Epithelial cell of esophagus (primary cell): ENCODE measurements around the gene TYW1B.
"Not testable (repeated sequence)": the region's sequence is repeated elsewhere in the genome, so short reads cannot be mapped to it uniquely, and the experiment has no call there.

ENCODE experiments used
- DNase-seq: peaks from one replicate; pipeline ENCODE4 v3.0.0; 2010; ENCODE audit warnings: low read depth
- H3K4me3 ChIP-seq: 2 replicates; pipeline ENCODE4 v1.5.1; 2011; ENCODE audit warnings: mild to moderate bottlenecking, low read length, control low read depth
- TF ChIP-seq, protein P1 (sequence below): IDR thresholded peaks from 2 replicates; pipeline ENCODE4 v1.5.1; 2011; ENCODE audit warnings: low read depth, mild to moderate bottlenecking, low read length, control low read depth, inconsistent platforms; ENCODE audit not compliant: insufficient read depth; ENCODE audit errors: missing control alignments

TYW1B gene

DNA sequence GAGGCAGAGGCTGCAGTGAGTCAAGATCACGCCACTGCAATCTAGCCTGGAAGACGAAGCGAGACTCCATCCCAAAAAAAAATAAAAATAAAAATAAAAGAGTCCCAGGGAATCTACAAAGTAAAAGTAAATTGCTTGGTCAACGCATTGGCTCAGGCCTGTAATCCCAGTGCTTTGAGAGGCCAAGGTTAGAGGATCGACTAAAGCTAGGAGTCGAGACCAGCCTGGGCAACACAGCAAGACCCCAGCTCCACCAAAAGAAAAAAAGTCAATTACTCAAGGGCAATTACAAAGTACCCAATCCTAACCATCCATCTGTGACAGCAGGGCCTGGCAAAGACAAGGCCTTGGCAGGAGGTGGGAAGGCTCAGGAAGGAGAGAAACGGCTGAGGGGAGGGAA, 288.3 kb downstream of the TYW1B start:
- H3K4me3 ChIP-seq, result no peak overlapping the region
- TF ChIP-seq, protein P1, sequence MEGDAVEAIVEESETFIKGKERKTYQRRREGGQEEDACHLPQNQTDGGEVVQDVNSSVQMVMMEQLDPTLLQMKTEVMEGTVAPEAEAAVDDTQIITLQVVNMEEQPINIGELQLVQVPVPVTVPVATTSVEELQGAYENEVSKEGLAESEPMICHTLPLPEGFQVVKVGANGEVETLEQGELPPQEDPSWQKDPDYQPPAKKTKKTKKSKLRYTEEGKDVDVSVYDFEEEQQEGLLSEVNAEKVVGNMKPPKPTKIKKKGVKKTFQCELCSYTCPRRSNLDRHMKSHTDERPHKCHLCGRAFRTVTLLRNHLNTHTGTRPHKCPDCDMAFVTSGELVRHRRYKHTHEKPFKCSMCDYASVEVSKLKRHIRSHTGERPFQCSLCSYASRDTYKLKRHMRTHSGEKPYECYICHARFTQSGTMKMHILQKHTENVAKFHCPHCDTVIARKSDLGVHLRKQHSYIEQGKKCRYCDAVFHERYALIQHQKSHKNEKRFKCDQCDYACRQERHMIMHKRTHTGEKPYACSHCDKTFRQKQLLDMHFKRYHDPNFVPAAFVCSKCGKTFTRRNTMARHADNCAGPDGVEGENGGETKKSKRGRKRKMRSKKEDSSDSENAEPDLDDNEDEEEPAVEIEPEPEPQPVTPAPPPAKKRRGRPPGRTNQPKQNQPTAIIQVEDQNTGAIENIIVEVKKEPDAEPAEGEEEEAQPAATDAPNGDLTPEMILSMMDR, result no peak
- no peak for DNase-seq

DNA sequence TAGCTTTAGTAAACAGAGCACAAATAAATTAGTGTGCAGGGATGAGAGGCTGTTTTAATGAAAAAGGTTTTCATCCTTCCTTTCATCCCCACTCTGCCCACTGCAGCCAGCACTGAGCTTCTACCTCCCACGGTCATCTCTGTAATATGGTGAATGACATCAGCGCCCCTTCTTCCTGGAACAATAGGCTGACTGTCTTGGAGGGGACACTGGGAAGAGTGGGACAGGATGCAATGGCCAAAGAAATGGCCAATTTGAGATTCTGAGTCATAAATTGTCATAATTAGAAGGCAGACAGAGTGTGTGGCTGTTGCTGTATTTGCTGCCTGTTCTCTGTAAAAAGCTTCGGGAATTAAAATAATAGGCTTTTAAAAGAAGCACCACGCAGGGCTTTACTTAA, 289.1 kb downstream of the TYW1B start:
- DNase-seq, result no peak
- TF ChIP-seq, protein P1, result no peak
- no peak overlapping the region for H3K4me3 ChIP-seq

DNA sequence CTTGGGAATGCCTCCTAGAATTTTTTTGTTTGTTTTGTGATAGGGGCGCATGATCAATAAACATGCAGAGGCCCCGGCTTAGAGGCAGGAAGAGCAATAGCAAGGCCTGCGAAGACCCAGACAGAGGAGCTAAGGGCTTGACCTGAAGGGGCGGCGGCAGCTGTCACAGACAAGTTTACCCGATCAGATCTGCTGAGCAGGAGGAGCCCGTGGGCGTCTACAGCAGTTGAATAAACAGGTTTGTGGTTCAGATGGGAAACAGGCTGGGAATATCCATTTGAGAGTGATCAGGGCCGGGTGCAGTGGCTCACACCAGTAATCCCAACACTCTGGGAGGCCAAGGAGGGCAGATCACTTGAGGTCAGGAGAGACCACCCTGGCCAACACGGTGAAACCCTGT, 289.9 kb downstream of the TYW1B start:
- TF ChIP-seq, protein P1, result no peak
- DNase-seq, result no peak
- H3K4me3 ChIP-seq, result no peak overlapping the region

DNA sequence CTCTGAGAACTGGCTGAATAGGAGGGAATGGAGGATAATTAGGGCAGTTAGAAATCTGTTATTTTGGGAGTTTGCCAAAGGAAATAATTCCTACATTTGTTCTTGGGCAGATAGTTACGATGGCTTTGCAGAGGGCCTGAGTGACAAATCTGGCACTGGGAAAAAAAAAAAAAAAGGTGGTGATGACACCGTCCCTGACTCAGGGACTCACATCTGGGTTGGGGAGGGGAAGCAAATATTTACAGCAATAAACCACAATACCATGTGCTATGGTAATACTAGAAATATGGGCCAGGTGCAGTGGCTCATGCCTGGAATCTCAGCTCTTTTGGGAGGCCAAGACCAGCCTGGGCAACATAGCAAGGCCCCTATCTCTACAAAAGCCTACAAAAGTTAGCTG, 292.0 kb downstream of the TYW1B start:
- DNase-seq, H3K4me3 ChIP-seq: not testable (repeated sequence)

DNA sequence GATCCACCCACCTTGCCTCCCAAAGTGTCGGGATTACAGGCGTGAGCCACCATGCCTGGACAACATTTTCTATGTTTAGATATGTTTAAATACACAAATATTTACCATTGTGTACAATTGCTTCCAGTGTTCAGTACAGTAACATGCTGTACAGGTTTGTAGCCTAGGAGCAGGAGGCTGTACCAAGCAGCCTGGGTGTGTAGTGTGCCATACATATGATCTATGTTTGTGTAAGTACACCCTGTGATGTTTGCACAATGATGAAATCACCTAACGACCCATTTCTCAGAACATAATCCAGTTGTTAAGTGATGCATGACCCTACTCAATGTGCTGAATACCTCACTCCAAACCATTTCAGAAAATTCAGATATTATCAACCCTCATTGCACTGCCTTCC, 297.0 kb downstream of the TYW1B start:
- DNase-seq, H3K4me3 ChIP-seq: not testable (repeated sequence)
